Stimulated activated CD4-positive, alpha-beta T cell treated with anti-CD3 and anti-CD28 coated beads, Interleukin-12 subunit alpha, Interleukin-12 subunit beta, amount 100 ng/mL, for 24 hours (primary cell): ENCODE measurements around the gene SSNA1.
"Not testable (repeated sequence)": the region's sequence is repeated elsewhere in the genome, so short reads cannot be mapped to it uniquely, and the experiment has no call there.

Source experiments
- DNase-seq, 2 experiments: peaks; one replicate each; pipeline ENCODE4 v3.0.0-alpha.2; 2020; ENCODE audit warnings: low read depth in 2 of 2

The SSNA1 gene

DNA sequence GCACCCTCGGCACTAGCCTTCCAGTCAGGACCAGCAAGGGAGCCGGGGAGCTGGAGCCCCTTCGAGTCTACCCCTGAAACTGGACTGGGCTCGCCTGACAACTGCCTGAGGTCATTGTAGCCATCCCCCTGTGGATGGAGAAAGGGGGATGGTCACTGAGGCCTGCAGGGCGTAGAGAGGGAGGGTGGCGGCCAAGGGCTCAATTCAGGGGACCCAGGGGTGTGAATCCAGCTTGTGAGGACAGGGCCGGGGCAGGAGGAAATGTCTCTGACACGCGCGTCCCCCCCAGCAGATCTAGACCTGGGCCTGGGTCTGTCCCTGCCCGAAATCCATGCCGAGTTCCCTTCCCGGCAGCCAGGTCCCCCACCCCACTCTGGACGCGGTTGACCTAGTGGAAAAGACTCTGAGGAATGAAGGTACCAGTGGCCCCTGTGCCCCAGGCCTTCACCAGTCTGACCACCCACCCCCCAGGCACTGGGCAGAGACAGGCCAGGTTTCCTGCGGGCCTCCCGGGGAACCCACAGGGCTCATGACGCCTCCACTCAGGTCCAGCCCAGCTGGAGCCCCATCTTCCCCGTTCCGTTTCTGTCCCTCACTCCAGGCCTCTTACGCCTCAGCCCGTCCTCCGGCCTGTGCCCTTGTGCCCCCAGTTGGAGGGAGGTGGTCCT is 43.0 kb downstream of the SSNA1 start:
- no peak for DNase-seq

DNA sequence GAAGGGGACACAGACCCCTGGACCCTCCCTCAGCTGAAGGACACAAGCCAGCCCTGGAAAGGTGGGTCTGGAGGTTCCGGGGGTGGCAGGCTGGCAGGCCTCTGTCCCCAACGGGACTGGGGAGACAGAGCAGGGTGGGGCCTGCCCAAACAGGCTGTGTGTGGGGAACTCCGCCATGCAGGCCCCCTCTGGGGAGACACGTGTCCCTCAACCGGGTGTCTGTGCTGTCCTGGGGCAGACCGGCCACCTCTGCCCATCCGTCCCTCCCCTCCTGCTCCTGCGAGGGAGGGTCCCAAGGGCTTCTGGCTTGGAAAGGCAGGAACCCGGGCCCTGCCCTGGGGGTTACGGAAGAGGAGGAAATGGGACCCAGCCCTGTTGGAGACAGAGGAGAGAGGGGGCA is 43.6 kb downstream of the SSNA1 start:
- DNase-seq = no peak

DNA sequence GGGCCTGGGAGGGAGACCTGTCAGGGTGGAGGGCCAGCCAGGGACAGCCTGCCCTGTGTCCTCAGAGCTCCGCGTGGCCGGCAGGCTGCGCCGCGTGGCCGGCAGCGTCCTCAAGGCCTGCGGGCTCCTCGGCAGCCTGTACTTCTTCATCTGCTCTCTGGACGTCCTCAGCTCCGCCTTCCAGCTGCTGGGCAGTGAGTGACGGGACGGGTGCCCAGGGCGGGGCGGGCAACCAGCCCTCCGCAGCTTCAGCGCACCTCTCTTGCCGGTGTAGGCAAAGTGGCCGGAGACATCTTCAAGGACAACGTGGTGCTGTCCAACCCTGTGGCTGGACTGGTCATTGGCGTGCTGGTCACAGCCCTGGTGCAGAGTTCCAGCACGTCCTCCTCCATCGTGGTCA is 44.0 kb downstream of the SSNA1 start:
- DNase-seq = no peak

DNA sequence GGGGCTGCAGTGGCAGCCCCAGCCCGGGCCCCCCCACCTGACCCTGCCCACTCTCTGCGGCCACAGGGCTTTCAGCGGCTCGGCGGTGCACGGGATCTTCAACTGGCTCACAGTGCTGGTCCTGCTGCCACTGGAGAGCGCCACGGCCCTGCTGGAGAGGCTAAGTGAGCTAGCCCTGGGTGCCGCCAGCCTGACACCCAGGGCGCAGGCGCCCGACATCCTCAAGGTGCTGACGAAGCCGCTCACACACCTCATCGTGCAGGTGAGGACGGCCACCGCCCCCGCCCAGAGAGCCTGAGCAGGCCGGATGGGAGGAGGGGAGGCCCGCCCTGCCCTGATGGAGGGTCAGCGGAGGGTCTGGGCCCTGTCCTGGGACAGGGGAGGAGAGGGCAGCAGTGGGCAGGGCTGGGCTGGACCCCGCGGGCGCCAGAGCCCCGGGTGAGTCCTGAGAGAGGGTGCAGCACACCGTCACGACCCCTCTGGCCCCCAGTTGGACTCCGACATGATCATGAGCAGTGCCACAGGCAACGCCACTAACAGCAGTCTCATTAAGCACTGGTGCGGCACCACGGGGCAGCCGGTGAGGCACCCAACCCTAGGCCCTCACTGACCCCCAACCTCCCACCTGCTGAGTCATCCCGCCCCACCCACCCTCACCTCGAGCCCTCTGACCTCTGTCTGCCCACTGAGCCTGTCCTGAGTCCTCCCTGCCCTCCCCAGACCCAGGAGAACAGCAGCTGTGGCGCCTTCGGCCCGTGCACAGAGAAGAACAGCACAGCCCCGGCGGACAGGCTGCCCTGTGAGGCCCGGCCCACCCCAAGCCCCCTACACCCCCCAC is 44.9 kb downstream of the SSNA1 start:
- DNase-seq = no peak

DNA sequence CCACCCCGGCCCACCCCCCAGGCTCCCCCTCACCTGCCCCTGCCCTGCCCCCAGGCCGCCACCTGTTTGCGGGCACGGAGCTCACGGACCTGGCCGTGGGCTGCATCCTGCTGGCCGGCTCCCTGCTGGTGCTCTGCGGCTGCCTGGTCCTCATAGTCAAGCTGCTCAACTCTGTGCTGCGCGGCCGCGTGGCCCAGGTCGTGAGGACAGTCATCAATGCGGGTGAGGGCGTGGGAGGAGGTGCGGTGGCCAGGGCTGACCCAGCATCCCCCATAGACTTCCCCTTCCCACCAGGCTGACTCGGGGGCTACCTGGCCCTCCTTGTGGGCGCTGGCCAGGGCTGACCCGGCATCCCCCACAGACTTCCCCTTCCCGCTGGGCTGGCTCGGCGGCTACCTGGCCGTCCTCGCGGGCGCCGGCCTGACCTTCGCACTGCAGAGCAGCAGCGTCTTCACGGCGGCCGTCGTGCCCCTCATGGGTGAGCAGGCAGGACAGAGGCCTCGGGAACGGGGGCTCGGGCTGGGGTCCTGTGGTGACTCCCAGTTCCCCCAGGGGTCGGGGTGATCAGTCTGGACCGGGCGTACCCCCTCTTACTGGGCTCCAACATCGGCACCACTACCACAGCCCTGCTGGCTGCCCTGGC is 45.7 kb downstream of the SSNA1 start:
- no peak for DNase-seq

DNA sequence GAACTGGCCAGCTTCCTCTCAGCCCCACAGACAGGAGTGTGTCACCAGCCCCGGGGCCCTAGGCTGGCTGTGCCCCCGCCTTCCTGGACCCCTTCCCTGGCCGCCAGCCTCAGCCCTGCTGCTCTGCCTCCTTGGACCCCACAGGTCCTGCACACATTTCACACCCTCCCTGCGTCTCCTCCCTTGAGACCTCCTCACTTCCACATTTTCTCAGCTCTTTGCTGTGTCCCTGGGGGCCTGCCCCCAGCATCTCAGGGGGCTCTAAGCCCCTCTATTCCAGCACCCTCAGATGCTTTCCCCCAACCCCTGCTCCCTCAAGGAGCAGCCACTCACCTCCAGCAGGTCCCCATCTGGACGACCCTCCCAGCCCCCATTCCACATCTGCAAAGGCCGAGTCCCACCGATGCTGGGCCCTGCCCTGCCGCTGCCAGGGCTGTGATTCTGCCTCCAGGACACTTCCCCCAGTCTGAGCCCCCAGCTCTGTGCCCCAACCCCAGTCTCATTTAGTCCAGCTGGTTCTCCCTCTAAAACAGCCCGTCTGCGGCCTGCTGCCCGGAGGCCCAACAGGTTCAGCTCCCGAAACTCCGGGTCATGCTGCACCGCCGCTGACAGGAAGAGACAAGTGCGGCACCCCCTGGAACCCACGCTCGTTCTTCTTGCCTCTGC is 46.4 kb downstream of the SSNA1 start:
- no peak for DNase-seq

DNA sequence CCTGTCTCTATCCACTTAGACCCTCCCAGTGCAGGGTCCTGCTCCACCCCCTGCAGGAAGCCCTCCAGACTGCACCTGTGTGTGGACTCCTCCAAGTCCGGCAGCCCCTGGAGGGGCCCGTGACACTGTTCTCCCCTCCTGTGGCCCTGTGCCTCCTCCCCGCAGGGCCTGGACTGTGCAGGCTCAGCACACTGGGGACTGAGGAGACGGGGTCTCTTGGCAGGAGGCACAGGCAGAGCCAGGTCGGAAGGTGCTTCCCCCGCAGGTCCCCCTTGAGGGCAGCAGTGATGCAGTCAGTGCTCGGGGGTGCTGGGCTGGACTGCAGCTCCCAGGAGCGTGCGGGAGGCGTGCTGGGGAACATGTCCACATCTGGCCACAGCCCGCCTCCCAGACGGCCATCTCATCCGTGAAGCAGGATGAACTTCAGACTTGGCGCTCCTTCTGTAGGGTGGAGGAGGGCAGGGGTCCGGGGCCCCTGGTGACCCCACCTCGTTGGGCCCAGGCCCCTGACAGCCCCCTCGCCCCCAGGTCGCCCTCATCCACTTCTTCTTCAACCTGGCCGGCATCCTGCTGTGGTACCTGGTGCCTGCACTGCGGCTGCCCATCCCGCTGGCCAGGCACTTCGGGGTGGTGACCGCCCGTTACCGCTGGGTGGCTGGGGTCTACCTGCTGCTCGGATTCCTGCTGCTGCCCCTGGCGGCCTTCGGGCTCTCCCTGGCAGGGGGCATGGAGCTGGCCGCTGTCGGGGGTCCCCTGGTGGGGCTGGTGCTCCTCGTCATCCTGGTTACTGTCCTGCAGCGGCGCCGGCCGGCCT is 47.2 kb downstream of the SSNA1 start:
- no peak for DNase-seq

DNA sequence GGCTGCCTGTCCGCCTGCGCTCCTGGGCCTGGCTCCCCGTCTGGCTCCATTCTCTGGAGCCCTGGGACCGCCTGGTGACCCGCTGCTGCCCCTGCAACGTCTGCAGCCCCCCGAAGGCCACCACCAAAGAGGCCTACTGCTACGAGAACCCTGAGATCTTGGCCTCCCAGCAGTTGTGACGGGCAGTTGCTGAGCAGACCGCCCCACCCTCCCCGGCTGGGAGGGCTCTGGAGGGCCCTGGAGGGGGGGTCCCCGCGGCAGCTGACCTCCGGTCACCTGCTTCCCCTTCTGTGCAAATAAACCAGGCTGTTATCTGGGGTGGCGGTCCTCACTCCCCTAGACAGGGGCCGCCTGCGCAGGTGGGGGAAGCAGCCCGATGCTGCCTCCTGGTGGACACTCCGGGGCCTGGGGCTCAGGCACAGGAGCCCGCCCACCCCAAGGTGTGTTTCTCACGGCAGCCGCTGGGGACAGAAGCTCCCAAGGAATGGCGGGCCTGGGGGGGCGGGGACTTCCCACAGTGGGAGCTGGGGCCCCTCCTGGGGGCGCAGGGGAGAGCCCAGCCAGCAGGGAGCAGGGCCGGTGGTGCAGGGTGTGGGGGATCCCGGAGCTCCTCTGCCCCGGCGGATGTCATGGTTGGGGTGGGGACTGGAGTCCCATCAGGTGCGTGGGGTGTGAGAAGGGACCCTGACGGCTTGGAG is 47.9 kb downstream of the SSNA1 start:
- DNase-seq = peak; percentile 79 to 93

DNA sequence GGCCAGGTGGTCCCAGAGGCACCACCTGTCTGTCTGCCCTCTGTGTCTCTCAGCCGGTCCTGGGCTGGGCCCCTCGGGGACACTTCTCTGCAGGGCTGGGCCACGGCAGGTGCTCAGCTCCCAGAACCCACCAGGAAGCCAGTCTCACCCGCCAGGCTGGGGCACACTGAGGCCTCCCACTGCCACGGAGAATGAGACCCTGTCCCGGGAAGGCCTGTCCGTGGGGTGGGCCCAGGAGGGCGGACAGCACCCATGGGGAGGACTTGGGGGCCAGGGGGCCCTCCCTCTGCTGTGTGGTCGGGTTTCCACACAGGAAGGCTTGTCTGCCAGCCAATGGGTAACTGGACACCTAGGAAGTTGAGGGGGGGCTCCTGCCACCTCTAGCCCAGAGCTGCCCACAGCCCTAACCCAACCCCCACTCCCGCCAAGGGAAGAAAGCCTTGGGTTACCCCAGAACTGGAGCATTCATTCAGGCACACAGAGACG is 48.5 kb downstream of the SSNA1 start:
- DNase-seq = no peak

DNA sequence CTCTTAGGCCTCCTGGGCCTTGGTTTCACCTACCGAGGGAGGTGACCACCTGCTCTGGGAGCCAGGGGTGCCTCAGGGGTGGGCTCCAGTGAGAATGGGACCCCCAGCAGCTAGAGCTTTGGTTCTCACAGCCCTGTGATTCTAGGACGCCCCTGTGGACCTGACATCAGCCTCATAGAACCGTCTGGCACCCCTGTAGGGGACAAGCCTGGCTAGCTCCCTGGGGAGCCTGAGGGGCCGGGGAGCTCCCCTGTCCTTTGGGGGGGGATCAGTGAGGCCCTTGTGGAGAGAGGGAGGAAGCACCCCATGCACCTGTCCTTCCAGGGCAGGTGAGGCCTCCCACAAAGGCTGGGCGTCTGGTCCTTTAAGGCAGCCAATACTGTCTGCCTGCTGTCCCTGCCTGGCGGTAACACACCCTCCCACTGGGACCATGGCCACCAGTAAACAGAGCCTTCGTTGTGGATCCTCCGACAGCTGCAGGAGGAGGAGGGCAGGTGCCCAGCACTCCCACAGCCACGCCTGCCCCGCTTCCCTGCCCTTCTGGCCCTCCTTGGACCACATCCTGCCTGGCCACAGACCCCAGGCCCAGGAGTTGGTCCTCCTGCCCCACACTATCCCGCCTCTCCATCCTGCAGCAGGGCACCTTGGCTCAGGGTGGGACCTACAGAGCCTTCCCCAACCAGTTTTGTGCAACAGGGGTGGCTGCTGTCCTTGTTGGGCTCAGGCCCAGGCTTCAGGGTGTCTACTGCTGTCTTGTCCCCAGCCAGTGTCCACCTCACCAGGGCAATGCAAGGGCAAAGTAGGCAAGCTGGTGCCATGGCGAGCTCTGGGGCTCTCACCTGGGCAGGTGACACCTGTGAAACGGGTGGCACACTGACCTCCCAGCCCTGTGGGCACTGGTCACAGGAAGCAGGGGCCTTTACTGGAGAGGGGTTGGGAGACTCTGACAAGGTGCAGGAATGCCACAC is 49.6 kb downstream of the SSNA1 start:
- DNase-seq = no peak

DNA sequence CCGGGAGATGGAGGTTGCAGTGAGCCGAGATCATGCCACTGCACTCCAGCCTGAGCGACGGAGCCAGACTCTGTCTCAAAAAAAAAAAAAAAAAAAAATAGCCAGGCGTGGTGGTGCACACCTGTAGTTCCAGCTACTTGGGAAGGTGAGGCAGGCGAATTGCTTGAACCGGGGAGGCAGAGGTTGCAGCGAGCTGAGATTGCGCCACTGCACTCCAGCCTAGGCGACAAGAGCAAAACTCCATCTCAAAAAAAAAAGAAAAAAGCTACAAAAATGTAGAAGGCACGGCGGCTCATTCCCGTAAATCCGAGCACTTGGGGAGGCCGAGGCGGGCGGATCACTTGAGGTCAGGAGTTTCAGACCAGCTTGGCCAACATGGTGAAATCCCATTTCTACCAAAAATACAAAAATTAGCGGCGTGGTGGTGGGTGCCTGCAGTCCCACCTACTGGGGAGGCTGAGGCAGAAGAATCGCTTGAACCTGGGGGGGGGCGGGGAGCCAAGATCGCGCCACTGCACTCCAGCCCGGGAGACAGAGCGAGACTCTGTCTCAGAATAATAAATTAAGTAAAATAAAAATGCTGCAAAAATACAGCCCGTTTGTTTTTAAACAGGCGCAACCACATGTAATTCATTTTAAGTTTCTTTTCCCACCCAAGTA is 51.2 kb downstream of the SSNA1 start:
- not testable (repeated sequence) for DNase-seq
